GM12865 (cell line): ENCODE results near the gene GPRIN1.

Experiments used
- DNase-seq: peaks from one replicate; pipeline ENCODE4 v3.0.0; 2010; ENCODE audit warnings: low read depth
- H3K4me3 ChIP-seq: 2 replicates; pipeline ENCODE4 v1.5.1; 2011; ENCODE audit warnings: mild to moderate bottlenecking, low read depth, low read length, control low read depth
- TF ChIP-seq, protein P1 (sequence below): IDR thresholded peaks from 2 replicates; pipeline ENCODE4 v1.5.1; 2011; ENCODE audit warnings: low read length, control low read depth, low read depth, inconsistent platforms; ENCODE audit not compliant: insufficient read depth; ENCODE audit errors: missing control alignments

The GPRIN1 gene

GRCh38 chr5:176647030-176647842, 37.3 kb upstream of the GPRIN1 start, which contains the start of gene TSPAN17:
TSPAN17 (plus strand) TSS chr5:176647484; CDS start chr5:176647616, 132 bp downstream.
- H3K4me3 ChIP-seq, result peak within 1 kb of the TSS; percentile 84
- peak; percentile 99 for DNase-seq
- TF ChIP-seq, protein P1, sequence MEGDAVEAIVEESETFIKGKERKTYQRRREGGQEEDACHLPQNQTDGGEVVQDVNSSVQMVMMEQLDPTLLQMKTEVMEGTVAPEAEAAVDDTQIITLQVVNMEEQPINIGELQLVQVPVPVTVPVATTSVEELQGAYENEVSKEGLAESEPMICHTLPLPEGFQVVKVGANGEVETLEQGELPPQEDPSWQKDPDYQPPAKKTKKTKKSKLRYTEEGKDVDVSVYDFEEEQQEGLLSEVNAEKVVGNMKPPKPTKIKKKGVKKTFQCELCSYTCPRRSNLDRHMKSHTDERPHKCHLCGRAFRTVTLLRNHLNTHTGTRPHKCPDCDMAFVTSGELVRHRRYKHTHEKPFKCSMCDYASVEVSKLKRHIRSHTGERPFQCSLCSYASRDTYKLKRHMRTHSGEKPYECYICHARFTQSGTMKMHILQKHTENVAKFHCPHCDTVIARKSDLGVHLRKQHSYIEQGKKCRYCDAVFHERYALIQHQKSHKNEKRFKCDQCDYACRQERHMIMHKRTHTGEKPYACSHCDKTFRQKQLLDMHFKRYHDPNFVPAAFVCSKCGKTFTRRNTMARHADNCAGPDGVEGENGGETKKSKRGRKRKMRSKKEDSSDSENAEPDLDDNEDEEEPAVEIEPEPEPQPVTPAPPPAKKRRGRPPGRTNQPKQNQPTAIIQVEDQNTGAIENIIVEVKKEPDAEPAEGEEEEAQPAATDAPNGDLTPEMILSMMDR, result peak; percentile 7

GRCh38 chr5:176646707-176647029, 36.7 kb upstream of the GPRIN1 start:
- TF ChIP-seq, protein P1, result no peak
- DNase-seq, result no peak
- peak overlapping the region; percentile 57 for H3K4me3 ChIP-seq

DNA sequence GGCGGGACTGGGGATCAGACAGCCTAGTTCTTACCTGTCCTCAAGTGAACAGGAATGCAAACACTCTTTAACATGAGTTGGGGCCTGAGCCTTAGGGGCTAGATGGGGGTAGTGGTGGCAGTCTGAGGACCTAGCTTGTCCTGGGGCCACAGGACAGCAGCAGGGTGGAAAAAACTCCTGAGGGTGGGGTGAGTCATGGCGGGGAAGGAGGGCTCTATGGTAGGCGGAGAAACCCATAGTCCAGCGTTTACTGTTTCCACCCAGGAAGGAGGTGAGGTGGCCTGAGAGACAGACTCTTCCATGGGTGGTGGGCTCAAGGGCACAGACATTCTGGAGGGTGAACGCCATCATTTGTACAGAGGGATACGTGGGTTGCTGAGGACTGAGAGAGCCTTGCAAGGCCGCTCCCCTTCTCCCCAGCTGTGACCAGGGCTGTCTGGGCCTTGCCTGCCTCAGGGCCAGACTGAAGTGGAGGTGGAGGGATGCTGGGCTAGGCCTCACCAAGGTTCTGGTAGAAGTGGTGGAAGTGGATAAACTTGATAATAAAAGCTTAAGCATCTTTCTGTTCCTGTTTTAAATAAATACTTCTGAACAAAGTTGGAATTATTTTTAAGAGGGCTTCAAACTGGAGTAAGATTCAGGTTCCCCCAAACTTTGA, 36.2 kb upstream of the GPRIN1 start:
- H3K4me3 ChIP-seq, result no peak overlapping the region; the same call in 1 of the 2 replicates
- no peak for DNase-seq
- TF ChIP-seq, protein P1, result no peak

- TF ChIP-seq, protein P1, result no peak
- no peak overlapping the region for H3K4me3 ChIP-seq
- DNase-seq, result no peak
These were observed 35.1 kb upstream of the GPRIN1 start for GRCh38 chr5:176644878-176645670.

DNA sequence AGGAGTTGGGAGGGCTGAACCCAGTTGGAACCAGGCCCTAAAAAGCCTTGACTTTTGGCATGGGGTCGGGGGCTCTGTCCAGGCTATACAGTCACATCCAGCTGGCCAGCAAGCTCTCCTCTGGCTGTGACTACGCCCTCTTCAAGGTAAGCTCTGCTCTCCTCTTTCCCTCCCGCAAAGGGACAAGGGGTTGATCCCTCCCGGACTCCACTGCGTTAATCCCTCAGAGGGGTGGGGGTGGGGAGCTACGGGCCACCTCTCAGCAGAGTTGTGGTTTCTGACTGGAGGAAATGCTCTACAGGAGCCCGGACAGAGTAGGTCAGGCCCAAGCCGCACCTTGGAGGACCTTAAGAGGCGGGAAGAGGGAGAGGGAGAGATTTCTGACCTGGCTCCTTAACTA, 34.3 kb upstream of the GPRIN1 start:
- H3K4me3 ChIP-seq, result no peak overlapping the region
- TF ChIP-seq, protein P1, result no peak
- DNase-seq, result no peak

GRCh38 chr5:176643491-176644219, 33.7 kb upstream of the GPRIN1 start:
- no peak for DNase-seq
- TF ChIP-seq, protein P1, result no peak
- no peak overlapping the region for H3K4me3 ChIP-seq
